Naive thymus-derived CD4-positive, alpha-beta T cell (primary cell): ENCODE measurements around the gene RACGAP1. TPM values are rescaled to one million over a fixed set of nuclear protein-coding genes. Genes with fewer than 3 reads are reported as not detected.
"Not testable (repeated sequence)": the region's sequence is repeated elsewhere in the genome, so short reads cannot be mapped to it uniquely, and the experiment has no call there.

ENCODE experiments used
- ATAC-seq: fragments of 150-1000 bp; cut with Tn5 transposase; 2 replicates; pipeline ENCODE4 v1.10.0; 2021; ENCODE audit warnings: mild to moderate bottlenecking, moderate library complexity
- CTCF ChIA-PET: fragments of 350-600 bp; sonication (Branson Sonifier 250); formaldehyde crosslinking; loops from one replicate; lab custom pipeline; 2021; ENCODE audit warnings: antibody characterized with exemption; lab: Charles Lee
- POLR2A ChIA-PET: fragments of 350-600 bp; sonication (Branson Sonifier 250); formaldehyde crosslinking; loops from one replicate; lab custom pipeline; 2021; ENCODE audit warnings: antibody characterized with exemption, inconsistent platforms; lab: Charles Lee
- DNase-seq, 9 donors: peaks; one replicate each; pipeline versions ENCODE4 v3.0.0 to v3.0.0-alpha.2; 2020 to 2022; ENCODE audit warnings: mixed read lengths in 1 of 9
- H3K27ac ChIP-seq: one replicate; pipeline ENCODE4 v1.7.0; 2013; ENCODE audit warnings: mild to moderate bottlenecking, low read depth, low read length, moderate library complexity
- H3K27me3 ChIP-seq, 2 donors: one replicate each; pipeline ENCODE4 v1.7.0; 2013; ENCODE audit warnings: low read length in 2 of 2, mild to moderate bottlenecking in 2 of 2, moderate library complexity in 2 of 2; ENCODE audit not compliant: control insufficient read depth in 2 of 2, insufficient read depth in 2 of 2
- H3K36me3 ChIP-seq, 3 experiments: 1 replicate in 2 of 3; 2 replicates in 1 of 3; pipeline ENCODE4 v1.7.0; 2013; ENCODE audit warnings: low read length in 3 of 3, mild to moderate bottlenecking in 3 of 3, moderate library complexity in 1 of 3; ENCODE audit not compliant: insufficient read depth in 3 of 3, control insufficient read depth in 2 of 3
- H3K4me1 ChIP-seq, 2 donors: one replicate each; pipeline ENCODE4 v1.7.0; 2013; ENCODE audit warnings: low read length in 2 of 2, mild to moderate bottlenecking in 2 of 2, moderate library complexity in 1 of 2; ENCODE audit not compliant: control insufficient read depth in 2 of 2, insufficient read depth in 2 of 2
- H3K4me3 ChIP-seq: 2 replicates; pipeline ENCODE4 v1.7.0; 2013; ENCODE audit warnings: mild to moderate bottlenecking, low read length
- H3K9me3 ChIP-seq, 3 experiments: 1 replicate in 2 of 3; 2 replicates in 1 of 3; pipeline ENCODE4 v1.7.0; 2013; ENCODE audit warnings: low read length in 3 of 3; ENCODE audit not compliant: control insufficient read depth in 2 of 3
- H3K27ac Mint-ChIP-seq, 9 donors: one replicate each; pipeline ENCODE4 v1.8.0; 2020 to 2022; ENCODE audit warnings: mixed read lengths in 9 of 9, mild to moderate bottlenecking in 8 of 9, moderate library complexity in 5 of 9, inconsistent platforms in 2 of 9
- H3K27me3 Mint-ChIP-seq, 5 donors: one replicate each; pipeline ENCODE4 v1.8.0; 2021 to 2022; ENCODE audit warnings: mixed read lengths in 5 of 5, mild to moderate bottlenecking in 1 of 5
- H3K36me3 Mint-ChIP-seq, 5 donors: one replicate each; pipeline ENCODE4 v1.8.0; 2020 to 2022; ENCODE audit warnings: mixed read lengths in 5 of 5, mild to moderate bottlenecking in 3 of 5, inconsistent platforms in 1 of 5
- H3K4me1 Mint-ChIP-seq, 7 donors: one replicate each; pipeline ENCODE4 v1.8.0; 2020 to 2022; ENCODE audit warnings: mixed read lengths in 7 of 7, mild to moderate bottlenecking in 3 of 7, inconsistent platforms in 1 of 7
- H3K4me3 Mint-ChIP-seq, 10 donors: one replicate each; pipeline ENCODE4 v1.8.0; 2020 to 2022; ENCODE audit warnings: mild to moderate bottlenecking in 10 of 10, mixed read lengths in 10 of 10, moderate library complexity in 6 of 10, inconsistent platforms in 2 of 10
- H3K9me3 Mint-ChIP-seq, 11 donors: one replicate each; pipeline ENCODE4 v1.8.0; 2020 to 2022; ENCODE audit warnings: mixed read lengths in 11 of 11, mild to moderate bottlenecking in 4 of 11, inconsistent platforms in 1 of 11, moderate library complexity in 1 of 11
- intact Hi-C, 2 donors: fragments of 100-400 bp; cut with micrococcal nuclease; formaldehyde crosslinking; loops; one replicate each; pipeline ENCODE4 v1.15.1; 2023
- polyA plus RNA-seq, 2 donors: library from polyadenylated mRNA; unstranded; fragments of 300-500 nt; fragmentation: Illumina TruSeq; gene quantifications; one replicate each; pipeline ENCODE4 v1.2.3, GENCODE V29; 2021
- total RNA-seq, 6 experiments: library from RNA in 5 of 6; stranded (reverse) in 5 of 6; gene quantifications; 1 replicate in 5 of 6; 2 replicates in 1 of 6; pipeline ENCODE4 v1.2.3 and lab custom pipeline; 2021 to 2026

Gene RACGAP1
- total and polyA plus RNA-seq, 7 experiments from 2014 or later = 4.2 to 111 (median 8.6) TPM

GRCh38 chr12:50040657-50041056, 15.4 kb upstream of the RACGAP1 start:
- Mint-ChIP-seq H3K4me1 (peaks cover 0 to 15% (median 0%) of the 10 kb centered on the region in 7 donors), H3K9me3 (no peaks in the 10 kb centered on the region), H3K27ac (no peak overlapping the region), H3K27me3 (peaks cover 0 to 14% (median 8%) of the 10 kb centered on the region in 5 donors), H3K4me3 (no peak overlapping the region), H3K36me3 (no peaks in the 10 kb centered on the region)
- intact Hi-C loops = no loop called here
- no peak for DNase-seq
- Histone ChIP-seq H3K36me3 (no peaks in the 10 kb centered on the region), H3K27me3 (no peaks in the 10 kb centered on the region), H3K27ac (no peak overlapping the region), H3K4me1 (no peaks in the 10 kb centered on the region), H3K9me3 (no peaks in the 10 kb centered on the region), H3K4me3 (no peak overlapping the region)
- ChIA-PET CTCF (interaction anchor here (0.7 to 6.7 kb wide), 3 partner anchors 14 to 1498 kb away, joined by 3 to 47 read pairs (median 19); no protein-coding TSS in a partner anchor), POLR2A (no interaction called here)
- ATAC-seq = no peak

GRCh38 chr12:50039151-50039835, 14.0 kb upstream of the RACGAP1 start:
- Histone ChIP-seq H3K27ac (no peak overlapping the region), H3K36me3 (no peaks in the 10 kb centered on the region), H3K27me3 (no peaks in the 10 kb centered on the region), H3K9me3 (no peaks in the 10 kb centered on the region), H3K4me3 (no peak overlapping the region), H3K4me1 (no peaks in the 10 kb centered on the region)
- Mint-ChIP-seq H3K9me3 (no peaks in the 10 kb centered on the region), H3K27ac (peak overlapping the region in 1 of 9 donors; percentile 68), H3K27me3 (peaks cover 7 to 23% (median 14%) of the 10 kb centered on the region in 5 donors), H3K4me1 (peaks cover 0 to 15% (median 0%) of the 10 kb centered on the region in 7 donors), H3K4me3 (no peak overlapping the region), H3K36me3 (no peaks in the 10 kb centered on the region)
- DNase-seq (peak; percentile 54 to 92 (median 74)), ATAC-seq (peak; percentile 87)
- ChIA-PET POLR2A (interaction anchor here (1.2 kb wide), 1 partner anchor 15 kb away, joined by 3 read pairs; no protein-coding TSS in a partner anchor), CTCF (interaction anchor here (0.6 to 6.7 kb wide), 11 partner anchors 9 to 553 kb away, joined by 3 to 47 read pairs (median 4); no protein-coding TSS in a partner anchor)
- intact Hi-C loops = loop anchor here (1.0 kb wide), 3 partner anchors 17 to 36 kb away; no protein-coding TSS in a partner anchor

GRCh38 chr12:50038336-50038735, 13.0 kb upstream of the RACGAP1 start:
- intact Hi-C loops = no loop called here
- DNase-seq (no peak), ATAC-seq (no peak)
- POLR2A ChIA-PET = interaction anchor here (1.2 kb wide), 1 partner anchor 16 kb away, joined by 3 read pairs; no protein-coding TSS in a partner anchor
- Mint-ChIP-seq H3K36me3 (no peaks in the 10 kb centered on the region), H3K4me3 (no peak overlapping the region), H3K27me3 (peaks cover 12 to 30% (median 15%) of the 10 kb centered on the region in 5 donors), H3K27ac (peak overlapping the region in 1 of 9 donors; percentile 36), H3K9me3 (no peaks in the 10 kb centered on the region), H3K4me1 (peaks cover 0 to 11% (median 0%) of the 10 kb centered on the region in 7 donors)
- H3K9me3 ChIP-seq = no peaks in the 10 kb centered on the region
- no peaks in the 10 kb centered on the region for H3K4me1 ChIP-seq
- CTCF ChIA-PET = interaction anchor here (0.6 to 6.7 kb wide), 8 partner anchors 12 to 552 kb away, joined by 3 to 47 read pairs (median 4); no protein-coding TSS in a partner anchor
- H3K27me3 ChIP-seq = no peaks in the 10 kb centered on the region
- H3K27ac ChIP-seq = no peak overlapping the region
- H3K36me3 ChIP-seq = no peaks in the 10 kb centered on the region
- H3K4me3 ChIP-seq = no peak overlapping the region

GRCh38 chr12:50032854-50033581, 7.7 kb upstream of the RACGAP1 start:
- Histone ChIP-seq H3K36me3 (no peaks in the 10 kb centered on the region), H3K4me3 (no peak overlapping the region), H3K9me3 (no peaks in the 10 kb centered on the region), H3K27me3 (peaks cover 0 to 4% of the 10 kb centered on the region in 2 donors), H3K4me1 (no peaks in the 10 kb centered on the region), H3K27ac (no peak overlapping the region)
- Mint-ChIP-seq H3K27ac (no peak overlapping the region), H3K4me1 (peaks cover 0 to 3% (median 0%) of the 10 kb centered on the region in 7 donors), H3K36me3 (no peaks in the 10 kb centered on the region), H3K27me3 (peaks cover 19 to 36% (median 26%) of the 10 kb centered on the region in 5 donors), H3K4me3 (peak overlapping the region in 1 of 10 donors; percentile 28), H3K9me3 (peaks cover 0 to 1% (median 0%) of the 10 kb centered on the region in 11 donors)
- CTCF ChIA-PET = interaction anchor here (0.6 kb wide), 1 partner anchor 656 kb away, joined by 3 read pairs; no protein-coding TSS in a partner anchor
- intact Hi-C loops = no loop called here
- POLR2A ChIA-PET = interaction anchor here (0.6 to 0.7 kb wide), 3 partner anchors 149 to 1115 kb away, joined by 3 to 6 read pairs (median 3); no protein-coding TSS in a partner anchor
- no peak for DNase-seq
- ATAC-seq = peak; percentile 73

- Histone ChIP-seq H3K9me3 (no peaks in the 10 kb centered on the region), H3K27me3 (peaks cover 0 to 4% of the 10 kb centered on the region in 2 donors), H3K4me1 (no peaks in the 10 kb centered on the region), H3K4me3 (no peak overlapping the region), H3K27ac (no peak overlapping the region), H3K36me3 (no peaks in the 10 kb centered on the region)
- DNase-seq = no peak
- Mint-ChIP-seq H3K27ac (no peak overlapping the region), H3K9me3 (peaks cover 0 to 1% (median 0%) of the 10 kb centered on the region in 11 donors), H3K27me3 (peaks cover 19 to 36% (median 28%) of the 10 kb centered on the region in 5 donors), H3K4me3 (peak overlapping the region in 1 of 10 donors; percentile 37), H3K4me1 (peaks cover 0 to 3% (median 0%) of the 10 kb centered on the region in 7 donors), H3K36me3 (no peaks in the 10 kb centered on the region)
- no peak for ATAC-seq
- intact Hi-C loops = no loop called here
- CTCF ChIA-PET = interaction anchor here (0.6 kb wide), 1 partner anchor 657 kb away, joined by 3 read pairs; no protein-coding TSS in a partner anchor
- POLR2A ChIA-PET = interaction anchor here (0.6 kb wide), 1 partner anchor 150 kb away, joined by 3 read pairs; no protein-coding TSS in a partner anchor
Observed at GRCh38 chr12:50032515-50032853, 7.2 kb upstream of the RACGAP1 start.

GRCh38 chr12:50030449-50030848, 5.2 kb upstream of the RACGAP1 start:
- DNase-seq, H3K9me3 Mint-ChIP-seq, H3K4me3 Mint-ChIP-seq, H3K9me3 ChIP-seq, H3K27ac ChIP-seq, intact Hi-C loops, H3K27me3 ChIP-seq, H3K4me1 ChIP-seq, H3K4me1 Mint-ChIP-seq, ATAC-seq, H3K27ac Mint-ChIP-seq, H3K4me3 ChIP-seq, H3K36me3 ChIP-seq, H3K36me3 Mint-ChIP-seq: not testable (repeated sequence)
- CTCF ChIA-PET = interaction anchor here (0.7 to 0.8 kb wide), 3 partner anchors 9 to 26 kb away, joined by 3 to 4 read pairs (median 3); no protein-coding TSS in a partner anchor
- H3K27me3 Mint-ChIP-seq = peaks cover 10 to 28% (median 25%) of the 10 kb centered on the region in 5 donors
- POLR2A ChIA-PET = interaction anchor here (0.6 kb wide), 1 partner anchor 138 kb away, joined by 3 read pairs; no protein-coding TSS in a partner anchor
